Liver (tissue), 9 donors: ENCODE data around the gene TUBA8. TPM values are rescaled to one million over a fixed set of nuclear protein-coding genes. Genes with fewer than 3 reads are reported as not detected.

ENCODE experiments used
- DNase-seq: peaks from one replicate; pipeline ENCODE4 v3.0.0-alpha.2; 2017; ENCODE audit warnings: low spot score
- H3K27ac ChIP-seq, 2 donors: one replicate each; pipeline ENCODE4 v1.7.0; 2013; ENCODE audit warnings: inconsistent platforms in 2 of 2, low read length in 2 of 2, control low read depth in 1 of 2, low read depth in 1 of 2, mild to moderate bottlenecking in 1 of 2
- H3K27me3 ChIP-seq, 4 donors: one replicate each; pipeline versions ENCODE4 v1.6.1 to v1.7.0; 2013; ENCODE audit warnings: low read length in 3 of 4, inconsistent platforms in 1 of 4, mild to moderate bottlenecking in 1 of 4, moderate library complexity in 1 of 4; ENCODE audit not compliant: control insufficient read depth in 4 of 4, insufficient read depth in 4 of 4
- H3K36me3 ChIP-seq, 4 donors: one replicate each; pipeline versions ENCODE4 v1.6.1 to v1.7.0; 2013; ENCODE audit warnings: low read length in 3 of 4, mild to moderate bottlenecking in 3 of 4, low read depth in 1 of 4, moderate library complexity in 1 of 4; ENCODE audit not compliant: control insufficient read depth in 4 of 4, insufficient read depth in 3 of 4
- H3K4me1 ChIP-seq, 4 donors: one replicate each; pipeline versions ENCODE4 v1.6.1 to v1.7.0; 2013; ENCODE audit warnings: low read length in 3 of 4, mild to moderate bottlenecking in 3 of 4, moderate library complexity in 1 of 4; ENCODE audit not compliant: control insufficient read depth in 4 of 4, insufficient read depth in 4 of 4
- H3K4me3 ChIP-seq, 3 donors: one replicate each; pipeline versions ENCODE4 v1.6.1 to v1.7.0; 2013; ENCODE audit warnings: low read length in 3 of 3, control low read depth in 1 of 3, low read depth in 1 of 3, mild to moderate bottlenecking in 1 of 3
- H3K9ac ChIP-seq, 2 donors: one replicate each; pipeline ENCODE4 v1.7.0; 2013; ENCODE audit warnings: low read length in 2 of 2, mild to moderate bottlenecking in 2 of 2, moderate library complexity in 2 of 2, control low read depth in 1 of 2, low read depth in 1 of 2
- H3K9me3 ChIP-seq, 4 donors: one replicate each; pipeline versions ENCODE4 v1.6.1 to v1.7.0; 2013; ENCODE audit warnings: low read length in 3 of 4; ENCODE audit not compliant: control insufficient read depth in 4 of 4
- ATF3 ChIP-seq: IDR thresholded peaks from 2 replicates; pipeline ENCODE4 v1.6.1; 2016; ENCODE audit warnings: antibody characterized with exemption
- CTCF ChIP-seq: fragments of 150-350 bp; IDR thresholded peaks from 2 replicates; pipeline ENCODE4 v1.5.1; 2017; ENCODE audit warnings: improper control_type of control experiment, low read depth, low read length; ENCODE audit not compliant: missing input control
- FOXA2 ChIP-seq: IDR thresholded peaks from 2 replicates; pipeline ENCODE4 v1.6.1; 2016; ENCODE audit warnings: antibody characterized with exemption
- GABPA ChIP-seq, 2 donors: IDR thresholded peaks in 1 of 2; conservative IDR thresholded peaks in 1 of 2; 2 replicates each; pipeline ENCODE4 v1.6.1; 2016; ENCODE audit warnings: antibody characterized with exemption in 2 of 2, mild to moderate bottlenecking in 1 of 2, moderate library complexity in 1 of 2
- HNF4A ChIP-seq, 2 donors: conservative IDR thresholded peaks; 2 replicates each; pipeline ENCODE4 v1.6.1; 2016; ENCODE audit warnings: antibody characterized with exemption in 2 of 2, mild to moderate bottlenecking in 2 of 2
- HNF4G ChIP-seq: IDR thresholded peaks from 2 replicates; pipeline ENCODE4 v1.6.1; 2016; ENCODE audit warnings: antibody characterized with exemption
- JUND ChIP-seq, 2 donors: IDR thresholded peaks; 2 replicates each; pipeline ENCODE4 v1.6.1; 2016; ENCODE audit warnings: antibody characterized with exemption in 2 of 2
- MAX ChIP-seq: IDR thresholded peaks from 2 replicates; pipeline ENCODE4 v1.6.1; 2016; ENCODE audit warnings: antibody characterized with exemption
- NR2F2 ChIP-seq: IDR thresholded peaks from 2 replicates; pipeline ENCODE4 v1.6.1; 2016; ENCODE audit warnings: antibody characterized with exemption
- RAD21 ChIP-seq, 2 donors: IDR thresholded peaks; 2 replicates each; pipeline ENCODE4 v1.6.1; 2016; ENCODE audit warnings: antibody characterized with exemption in 2 of 2, mild to moderate bottlenecking in 2 of 2
- REST ChIP-seq: IDR thresholded peaks from 2 replicates; pipeline ENCODE4 v1.6.1; 2016; ENCODE audit warnings: antibody characterized with exemption, mild to moderate bottlenecking
- SP1 ChIP-seq: IDR thresholded peaks from 2 replicates; pipeline ENCODE4 v1.6.1; 2018; ENCODE audit warnings: antibody characterized with exemption, mild to moderate bottlenecking
- TAF1 ChIP-seq: conservative IDR thresholded peaks from 2 replicates; pipeline ENCODE4 v1.6.1; 2016; ENCODE audit warnings: antibody characterized with exemption, mild to moderate bottlenecking
- YY1 ChIP-seq: IDR thresholded peaks from 2 replicates; pipeline ENCODE4 v1.6.1; 2016; ENCODE audit warnings: antibody characterized with exemption, mild to moderate bottlenecking
- ZBTB33 ChIP-seq: IDR thresholded peaks from 2 replicates; pipeline ENCODE4 v1.6.1; 2016; ENCODE audit warnings: antibody characterized with exemption
- WGBS: extraction: QIAGEN DNeasy Blood & Tissue Kit; methylation state at CpG from one replicate; pipeline ENCODE4 v1.1.7; 2013; 5-methylcytosine and 5-hydroxymethylcytosine counted together
- polyA plus RNA-seq, 2 donors: library from polyadenylated mRNA; stranded (reverse) in 1 of 2; unstranded in 1 of 2; fragments of 200-250 nt in 1 of 2; fragments of >200 nt in 1 of 2; fragmentation: Nextera tagmentation in 1 of 2; extraction: Ambion mirVana in 1 of 2; gene quantifications; one replicate each; pipeline versions ENCODE4 v1.2.1 to v1.2.3, GENCODE V29; 2013 to 2015
- total RNA-seq, 2 donors: library from RNA; depleted of rRNA; stranded (reverse); fragments of >200 nt; gene quantifications; one replicate each; pipeline ENCODE4 v1.2.3, GENCODE V29; 2014
- donor health status: healthy.
- donor health status: healthy.
- donor health status: healthy.
- donor health status: healthy.
- donor health status: healthy.

TUBA8 gene
- total and polyA plus RNA-seq, 4 donors, result 0.82 to 3.1 (median 1.9) TPM

- Histone ChIP-seq H3K4me1 (peaks cover 0 to 17% (median 11%) of the 10 kb centered on the region in 4 donors), H3K36me3 (no peaks in the 10 kb centered on the region), H3K9me3 (no peaks in the 10 kb centered on the region), H3K27me3 (no peaks in the 10 kb centered on the region), H3K4me3 (no peak overlapping the region), H3K9ac (no peak overlapping the region), H3K27ac (no peak overlapping the region)
- WGBS, result 91% methylated on average over 3 of the region's 3 CpGs
- DNase-seq, result no peak
- TF ChIP-seq JUND (IDR thresholded peaks at IDR 0.05) (no peak), ATF3 (no peak), ZBTB33 (no peak), HNF4A (conservative IDR thresholded peaks at IDR 0.05) (no peak), RAD21 (IDR thresholded peaks at IDR 0.05) (no peak), HNF4G (no peak), GABPA (IDR thresholded peaks at IDR 0.05 in 1 of 2, conservative IDR thresholded peaks at IDR 0.05 in 1 of 2) (no peak), TAF1 (no peak), FOXA2 (no peak), REST (no peak), NR2F2 (no peak), SP1 (no peak)
Observed at GRCh38 chr22:18108187-18108586, 2.4 kb upstream of the TUBA8 start.

- Histone ChIP-seq H3K9ac (no peak overlapping the region), H3K36me3 (no peaks in the 10 kb centered on the region), H3K9me3 (no peaks in the 10 kb centered on the region), H3K27me3 (no peaks in the 10 kb centered on the region), H3K4me3 (peak overlapping the region in 1 of 3 donors; percentile 61), H3K27ac (no peak overlapping the region), H3K4me1 (peaks cover 0 to 17% (median 11%) of the 10 kb centered on the region in 4 donors)
- no peak for TF ChIP-seq RAD21 (IDR thresholded peaks at IDR 0.05)
- no peak for TF ChIP-seq MAX
- no peak for TF ChIP-seq JUND (IDR thresholded peaks at IDR 0.05)
- no peak for TF ChIP-seq YY1
- TF ChIP-seq HNF4G, result no peak
- TF ChIP-seq ATF3, result no peak
- no peak for TF ChIP-seq FOXA2
- no peak for TF ChIP-seq SP1
- no peak for TF ChIP-seq ZBTB33
- no peak for TF ChIP-seq GABPA (IDR thresholded peaks at IDR 0.05 in 1 of 2, conservative IDR thresholded peaks at IDR 0.05 in 1 of 2)
- TF ChIP-seq CTCF, result no peak
- TF ChIP-seq REST, result no peak
- no peak for TF ChIP-seq TAF1
- 62% methylated on average over 14 of the region's 14 CpGs for WGBS
- DNase-seq, result no peak
Observed at GRCh38 chr22:18109410-18110193, 1.0 kb upstream of the TUBA8 start.
